NT2/D1 (cell line): ENCODE measurements around the gene ANKRD6.

Experiments
- SUZ12 ChIP-seq: IDR thresholded peaks from 2 replicates; pipeline ENCODE4 v1.6.1; 2011; ENCODE audit not compliant: insufficient read length, insufficient read depth; ENCODE audit errors: extremely low read depth
- ZNF274 ChIP-seq: IDR thresholded peaks from 2 replicates; pipeline ENCODE4 v1.6.1; 2011; ENCODE audit warnings: mild to moderate bottlenecking, low read depth, low read length

- TF ChIP-seq ZNF274 (no peak), SUZ12 (no peak)
Measured at GRCh38 chr6:89434954-89435353, 2.0 kb downstream of the ANKRD6 start.
